Right forelimb (tissue), 1 donor: ENCODE measurements around the gene UBE2D1.

Experiments
- DNase-seq: peaks from one replicate; pipeline ENCODE4 v3.0.0-alpha.2; 2018

The UBE2D1 gene

GRCh38 chr10:58334817-58335305, at the start of gene UBE2D1:
UBE2D1 (plus strand) TSS chr10:58335006; CDS start chr10:58335202, 196 bp downstream.
- DNase-seq = peak; percentile 89

- DNase-seq = no peak
These were observed 43.1 kb upstream of the UBE2D1 start for GRCh38 chr10:58291538-58292174.

- no peak for DNase-seq
These were observed 40.8 kb upstream of the UBE2D1 start for GRCh38 chr10:58293989-58294388.

- no peak for DNase-seq
These were observed 35.2 kb upstream of the UBE2D1 start for GRCh38 chr10:58299580-58299979.

GRCh38 chr10:58300676-58301075, 34.1 kb upstream of the UBE2D1 start:
- no peak for DNase-seq

- DNase-seq = no peak
These were observed 32.6 kb upstream of the UBE2D1 start for GRCh38 chr10:58302254-58302653.

GRCh38 chr10:58304099-58304633, 30.6 kb upstream of the UBE2D1 start:
- no peak for DNase-seq

GRCh38 chr10:58305821-58306220, 29.0 kb upstream of the UBE2D1 start:
- no peak for DNase-seq

GRCh38 chr10:58307676-58308075, 27.1 kb upstream of the UBE2D1 start:
- DNase-seq = no peak

GRCh38 chr10:58311026-58311425, 23.8 kb upstream of the UBE2D1 start:
- DNase-seq = no peak

GRCh38 chr10:58316874-58317273, 17.9 kb upstream of the UBE2D1 start:
- no peak for DNase-seq

- no peak for DNase-seq
These were observed 16.5 kb upstream of the UBE2D1 start for GRCh38 chr10:58318346-58318745.

- DNase-seq = no peak
These were observed 15.2 kb upstream of the UBE2D1 start for GRCh38 chr10:58319599-58319998.

- no peak for DNase-seq
These were observed 14.3 kb upstream of the UBE2D1 start for GRCh38 chr10:58320351-58321049.

- DNase-seq = no peak
These were observed 12.6 kb upstream of the UBE2D1 start for GRCh38 chr10:58322072-58322834.

- no peak for DNase-seq
These were observed 12.0 kb upstream of the UBE2D1 start for GRCh38 chr10:58322835-58323209.

- DNase-seq = peak; percentile 64
These were observed 7.8 kb upstream of the UBE2D1 start for GRCh38 chr10:58326967-58327381.

- no peak for DNase-seq
These were observed 6.6 kb upstream of the UBE2D1 start for GRCh38 chr10:58328233-58328632.

- no peak for DNase-seq
These were observed 4.4 kb upstream of the UBE2D1 start for GRCh38 chr10:58330431-58330830.

GRCh38 chr10:58331646-58332045, 3.2 kb upstream of the UBE2D1 start:
- DNase-seq = no peak

- DNase-seq = peak; percentile 52
These were observed 650 bp downstream of the UBE2D1 start for GRCh38 chr10:58335306-58336005.

- DNase-seq = no peak
These were observed 1.4 kb downstream of the UBE2D1 start for GRCh38 chr10:58336242-58336641.

GRCh38 chr10:58341422-58341821, 6.6 kb downstream of the UBE2D1 start:
- no peak for DNase-seq
